Natural killer cell treated with Interleukin-12 subunit alpha and Interleukin-12 subunit beta and Interleukin-15 and Interleukin-18, amount 100 ng/mL, for 72 hours (primary cell): Measurements from ENCODE around the gene CPE. TPM values are rescaled to one million over a fixed set of nuclear protein-coding genes. Genes with fewer than 3 reads are reported as not detected.

Source experiments
- ATAC-seq, 2 donors: fragments of 150-1000 bp; cut with Tn5 transposase in 1 of 2; sonication (Bioruptor Pico), chemical (Tn5 transposase) in 1 of 2; 2 replicates each; pipeline ENCODE4 v1.10.0; 2021
- DNase-seq: peaks from one replicate; pipeline ENCODE4 v3.0.0; 2022; ENCODE audit warnings: low spot score
- H3K27ac Mint-ChIP-seq, 2 donors: 1 replicate in 1 of 2; 2 replicates in 1 of 2; pipeline ENCODE4 v1.8.0; 2022; ENCODE audit warnings: mixed read lengths in 2 of 2, mild to moderate bottlenecking in 1 of 2, moderate library complexity in 1 of 2
- H3K27me3 Mint-ChIP-seq, 2 donors: 1 replicate in 1 of 2; 2 replicates in 1 of 2; pipeline ENCODE4 v1.8.0; 2022; ENCODE audit warnings: mixed read lengths in 2 of 2
- H3K36me3 Mint-ChIP-seq: one replicate; pipeline ENCODE4 v1.8.0; 2022; ENCODE audit warnings: mixed read lengths
- H3K4me1 Mint-ChIP-seq, 2 donors: 1 replicate in 1 of 2; 2 replicates in 1 of 2; pipeline ENCODE4 v1.8.0; 2022; ENCODE audit warnings: low read depth in 2 of 2, mixed read lengths in 2 of 2, mild to moderate bottlenecking in 1 of 2
- H3K4me3 Mint-ChIP-seq: one replicate; pipeline ENCODE4 v1.8.0; 2022; ENCODE audit warnings: mixed read lengths
- H3K9me3 Mint-ChIP-seq: 2 replicates; pipeline ENCODE4 v1.8.0; 2022; ENCODE audit warnings: mixed read lengths
- total RNA-seq, 2 donors: library from RNA; stranded (reverse); gene quantifications; one replicate each; pipeline ENCODE4 v1.2.3, GENCODE V29; 2022

Gene CPE
- total RNA-seq, 2 donors from 2014 or later, result not detected

DNA sequence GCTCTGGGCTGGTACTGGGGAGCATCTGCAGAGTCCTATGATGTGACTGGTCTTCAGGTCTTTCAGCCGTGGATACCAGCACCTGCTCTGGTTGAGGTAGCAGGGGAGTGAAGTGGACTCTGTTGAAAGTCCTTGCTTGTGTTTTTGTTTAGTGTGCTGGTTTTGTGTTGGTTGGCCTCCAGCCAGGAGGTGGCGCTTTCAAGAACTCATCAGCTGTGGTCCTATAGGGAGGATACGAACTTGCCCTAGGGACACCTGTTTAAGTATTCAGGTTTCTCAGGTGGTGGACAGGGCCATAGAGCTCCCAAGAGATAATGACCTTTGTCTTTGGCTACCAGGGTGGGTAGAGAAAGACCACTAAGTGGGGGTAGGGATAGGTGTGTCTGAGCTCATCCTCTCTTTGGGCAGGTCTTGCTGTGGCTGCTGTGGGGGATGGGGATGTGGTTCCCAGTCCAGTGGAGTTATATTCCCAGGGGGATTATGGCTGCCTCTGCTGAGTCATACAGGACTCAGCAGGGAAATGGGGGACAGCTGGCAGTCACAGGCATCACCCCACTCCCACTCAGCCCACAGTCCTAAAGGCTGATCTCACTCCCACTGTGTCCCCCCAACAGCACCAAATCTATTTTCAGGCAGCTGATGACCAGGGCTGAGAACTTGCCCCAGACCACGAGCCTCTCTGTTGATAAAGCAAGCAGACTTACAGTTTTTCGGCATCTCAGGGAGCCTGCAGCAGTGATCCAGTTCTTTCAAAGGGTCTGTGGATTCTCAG is 27.3 kb upstream of the CPE start:
- DNase-seq, result no peak
- H3K36me3 Mint-ChIP-seq, result no peaks in the 10 kb centered on the region

DNA sequence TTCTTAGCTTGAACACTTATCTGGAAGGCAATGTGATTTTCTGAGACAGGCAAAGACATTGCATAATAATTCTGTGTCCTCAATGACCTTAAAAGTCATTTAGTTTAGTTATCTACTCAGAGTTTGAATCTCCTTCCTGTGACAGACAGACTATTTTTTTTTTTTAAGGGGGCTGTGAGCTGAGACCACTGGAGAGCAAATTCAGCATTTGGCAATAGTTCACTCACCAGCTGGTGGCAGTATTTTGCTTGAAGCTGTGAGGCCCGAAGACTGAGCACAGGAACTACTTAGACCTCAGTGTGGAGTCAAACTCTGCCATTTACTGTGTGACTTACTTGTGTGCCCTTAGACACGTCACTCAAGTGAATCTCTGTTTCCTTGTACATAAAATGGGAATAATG is 22.9 kb upstream of the CPE start:
- H3K27me3 Mint-ChIP-seq, result peaks cover 21 to 26% of the 10 kb centered on the region in 2 donors
- ATAC-seq (no peak), DNase-seq (no peak)
- H3K4me3 Mint-ChIP-seq, result no peak overlapping the region
- no peak overlapping the region for H3K27ac Mint-ChIP-seq
- no peaks in the 10 kb centered on the region for H3K9me3 Mint-ChIP-seq
- no peaks in the 10 kb centered on the region for H3K36me3 Mint-ChIP-seq
- peaks cover 0 to 5% of the 10 kb centered on the region in 2 donors for H3K4me1 Mint-ChIP-seq

More for the DNA sequence above, 27.3 kb upstream of the CPE start:
- Mint-ChIP-seq H3K4me1 (no peaks in the 10 kb centered on the region), H3K27me3 (peaks cover 7 to 10% of the 10 kb centered on the region in 2 donors), H3K4me3 (no peak overlapping the region), H3K9me3 (no peaks in the 10 kb centered on the region), H3K27ac (no peak overlapping the region)
- ATAC-seq, result no peak

DNA sequence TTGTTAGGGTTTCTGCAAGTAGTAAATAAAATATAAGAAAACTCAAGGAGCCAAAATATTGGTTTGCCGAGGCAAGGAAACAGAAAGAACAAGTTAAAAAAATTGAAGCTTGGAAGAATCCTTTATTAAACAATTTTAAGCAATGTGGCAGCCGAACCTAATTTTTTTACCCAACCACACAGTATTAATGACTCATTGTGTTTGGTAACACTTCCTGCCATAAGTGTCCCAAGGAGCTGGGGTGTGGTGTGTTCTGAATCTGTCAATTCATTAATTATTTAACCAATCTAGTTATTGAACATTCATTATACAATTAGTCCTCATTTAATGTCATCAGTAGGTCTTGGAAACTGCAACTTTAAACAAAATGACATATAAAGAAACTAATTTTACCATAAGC is 19.3 kb upstream of the CPE start:
- ATAC-seq, result no peak
- Mint-ChIP-seq H3K4me1 (peaks cover 0 to 5% of the 10 kb centered on the region in 2 donors), H3K27ac (no peak overlapping the region), H3K9me3 (no peaks in the 10 kb centered on the region), H3K27me3 (peaks cover 24 to 40% of the 10 kb centered on the region in 2 donors), H3K4me3 (no peak overlapping the region), H3K36me3 (no peaks in the 10 kb centered on the region)
- DNase-seq, result no peak

DNA sequence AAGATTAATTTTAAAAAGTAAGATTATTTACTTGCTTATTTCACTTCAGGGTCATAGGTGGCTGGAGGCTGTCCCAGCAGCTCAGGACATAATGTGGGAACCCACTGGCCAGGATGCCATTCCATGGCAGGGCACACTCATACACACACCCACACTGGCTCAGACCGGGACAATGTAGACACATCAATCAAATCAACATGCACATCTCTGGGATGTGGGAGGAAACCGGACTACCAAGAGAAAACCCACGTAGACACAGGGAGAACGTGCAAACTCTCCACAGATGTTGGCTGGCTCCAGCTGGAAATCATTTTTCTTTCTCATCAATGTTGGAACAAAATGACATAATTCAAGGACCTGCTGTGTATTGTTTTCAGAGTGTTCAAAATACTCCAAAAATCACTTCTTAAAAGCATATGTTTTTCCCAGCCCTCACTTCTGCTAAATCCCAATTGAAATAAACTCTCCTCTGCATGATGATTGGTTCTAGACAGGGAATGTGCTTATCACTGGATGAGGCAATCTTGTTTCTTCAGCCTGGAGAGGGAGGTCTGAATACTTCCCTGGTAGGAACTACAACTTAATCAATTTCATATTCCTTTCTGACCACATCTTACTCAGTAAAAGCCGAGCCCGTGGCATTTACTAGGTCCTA is 18.6 kb upstream of the CPE start:
- no peaks in the 10 kb centered on the region for H3K36me3 Mint-ChIP-seq
- ATAC-seq (no peak), DNase-seq (no peak)
- no peak overlapping the region for H3K4me3 Mint-ChIP-seq
- no peaks in the 10 kb centered on the region for H3K9me3 Mint-ChIP-seq
- peaks cover 0 to 5% of the 10 kb centered on the region in 2 donors for H3K4me1 Mint-ChIP-seq
- peaks cover 24 to 40% of the 10 kb centered on the region in 2 donors for H3K27me3 Mint-ChIP-seq
- no peak overlapping the region for H3K27ac Mint-ChIP-seq

DNA sequence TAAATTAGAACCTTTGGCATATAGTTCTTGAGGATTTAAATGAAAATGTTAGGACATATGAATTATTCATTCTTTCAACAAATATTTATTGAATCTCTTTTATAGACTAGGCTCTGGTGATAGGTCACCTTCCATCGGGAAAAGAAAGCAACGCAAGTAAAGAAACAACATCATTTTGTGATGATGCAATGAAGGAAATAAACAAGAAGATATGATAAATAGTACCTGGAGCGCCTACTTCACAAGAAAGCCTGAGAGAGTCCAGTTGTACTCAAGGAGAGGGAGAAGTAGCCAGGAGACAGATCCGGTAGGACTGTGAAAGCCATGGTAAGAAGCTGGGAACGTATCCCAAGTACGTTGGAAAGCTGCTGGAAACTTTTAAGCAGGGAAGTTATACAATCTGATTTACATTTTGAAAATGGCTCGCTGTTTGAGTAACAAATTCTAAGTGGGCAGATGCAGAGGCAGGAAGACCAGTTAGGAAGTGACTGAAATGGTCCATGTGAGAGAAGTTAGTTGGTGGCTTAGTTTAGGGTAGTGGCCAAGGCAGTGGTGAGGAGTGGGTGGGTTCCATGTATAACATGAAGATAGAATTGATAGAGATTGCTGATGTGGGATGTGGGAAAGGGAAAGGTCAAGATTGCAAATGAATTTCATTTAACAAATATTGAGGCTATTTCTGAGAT is 17.7 kb upstream of the CPE start:
- no peak overlapping the region for H3K4me3 Mint-ChIP-seq
- peaks cover 0 to 5% of the 10 kb centered on the region in 2 donors for H3K4me1 Mint-ChIP-seq
- no peaks in the 10 kb centered on the region for H3K9me3 Mint-ChIP-seq
- peaks cover 24 to 40% of the 10 kb centered on the region in 2 donors for H3K27me3 Mint-ChIP-seq
- DNase-seq (no peak), ATAC-seq (no peak)
- H3K36me3 Mint-ChIP-seq, result no peaks in the 10 kb centered on the region
- no peak overlapping the region for H3K27ac Mint-ChIP-seq

DNA sequence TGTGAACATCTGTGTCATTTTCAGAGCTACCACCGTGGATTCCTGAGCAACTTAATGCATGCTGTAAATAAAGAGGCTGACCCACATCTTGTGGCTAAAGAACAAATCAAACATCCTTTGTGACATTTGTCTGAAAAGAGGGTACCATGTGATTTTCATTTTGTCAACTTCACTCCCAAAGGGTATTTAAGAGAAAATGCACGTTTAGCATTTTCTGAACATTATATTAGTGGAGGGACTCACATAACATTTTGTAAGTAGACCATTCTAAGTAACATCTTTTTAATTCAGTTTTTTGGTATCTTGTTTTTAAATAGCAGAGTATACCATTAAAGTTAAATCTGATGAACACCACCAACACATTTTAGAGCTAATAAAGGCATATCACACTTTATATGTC is 17.0 kb upstream of the CPE start:
- Mint-ChIP-seq H3K27ac (no peak overlapping the region), H3K4me1 (peaks cover 0 to 5% of the 10 kb centered on the region in 2 donors), H3K9me3 (no peaks in the 10 kb centered on the region), H3K36me3 (no peaks in the 10 kb centered on the region), H3K27me3 (peaks cover 24 to 40% of the 10 kb centered on the region in 2 donors), H3K4me3 (no peak overlapping the region)
- DNase-seq, result no peak
- no peak for ATAC-seq

DNA sequence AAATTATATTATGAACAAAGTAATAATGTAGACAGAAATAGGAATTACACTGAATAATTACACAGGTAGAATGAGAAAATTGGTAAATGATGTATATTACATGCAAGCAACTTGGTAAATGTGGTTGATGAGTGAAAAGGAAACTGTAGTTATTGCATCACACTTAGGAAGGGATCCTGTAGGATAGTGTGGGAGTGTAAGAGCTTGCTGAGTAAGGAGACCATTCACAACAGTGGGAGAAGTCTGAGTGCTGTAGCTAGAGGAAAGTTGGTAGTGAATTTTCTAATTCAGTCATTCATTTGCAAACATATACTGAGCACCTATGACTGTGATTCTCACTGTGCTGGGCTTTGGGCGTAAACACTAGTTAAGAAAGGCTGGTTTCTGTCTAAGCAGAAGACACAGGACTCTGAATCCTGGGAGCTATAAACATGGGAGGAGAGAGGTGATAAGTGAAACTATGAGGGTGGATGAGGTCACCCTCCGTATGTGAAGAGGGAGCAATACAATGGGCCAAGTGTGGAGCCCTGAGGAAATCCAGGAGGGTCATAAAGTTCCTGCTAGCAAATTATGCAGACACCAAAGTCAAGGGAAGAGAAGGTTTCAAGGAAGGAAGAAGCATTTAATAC is 14.2 kb upstream of the CPE start:
- Mint-ChIP-seq H3K4me1 (no peaks in the 10 kb centered on the region), H3K9me3 (no peaks in the 10 kb centered on the region), H3K36me3 (no peaks in the 10 kb centered on the region), H3K4me3 (no peak overlapping the region), H3K27ac (no peak overlapping the region), H3K27me3 (peaks cover 18 to 23% of the 10 kb centered on the region in 2 donors)
- ATAC-seq (no peak), DNase-seq (no peak)

DNA sequence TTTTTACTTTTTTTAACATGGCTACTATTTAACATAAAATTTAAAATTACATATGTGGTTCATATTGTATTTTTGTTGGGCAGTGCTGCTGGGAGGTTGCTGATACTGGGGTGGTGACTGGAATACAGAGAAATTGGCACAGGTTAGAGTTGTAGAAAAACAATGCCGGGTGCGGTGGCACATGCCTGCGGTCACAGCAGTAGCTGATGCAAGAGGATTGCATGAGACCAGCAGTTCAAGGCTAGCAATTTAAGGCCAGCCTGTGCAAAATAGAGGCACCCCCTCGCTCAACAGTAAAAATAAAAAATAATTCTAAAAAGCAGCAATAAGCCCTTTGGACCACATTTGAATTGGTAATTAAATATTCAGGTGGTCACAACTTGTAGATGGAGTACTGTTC is 11.8 kb upstream of the CPE start:
- Mint-ChIP-seq H3K4me1 (no peaks in the 10 kb centered on the region), H3K27ac (no peak overlapping the region), H3K4me3 (no peak overlapping the region), H3K9me3 (no peaks in the 10 kb centered on the region), H3K27me3 (peaks cover 6 to 24% of the 10 kb centered on the region in 2 donors), H3K36me3 (no peaks in the 10 kb centered on the region)
- DNase-seq, result no peak
- no peak for ATAC-seq

DNA sequence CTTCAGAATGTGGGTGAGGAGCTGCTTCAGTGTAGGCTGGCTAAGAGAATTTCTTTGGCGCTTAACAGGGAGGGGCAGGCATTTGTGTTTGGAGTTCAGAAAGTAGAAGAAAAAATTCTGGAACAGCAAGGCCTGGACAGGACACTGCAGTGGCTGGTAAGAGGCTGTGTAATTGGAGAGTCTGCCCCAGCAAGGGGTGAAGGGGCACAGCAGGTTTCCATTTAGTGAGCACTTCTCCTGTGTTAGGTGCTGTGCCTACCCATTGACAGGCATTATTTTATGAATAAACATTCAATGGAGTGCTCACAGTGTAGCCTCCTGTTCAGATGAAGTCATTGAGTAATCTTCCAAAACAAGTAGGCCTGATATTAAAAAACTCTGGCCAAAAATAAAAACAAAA is 10.7 kb upstream of the CPE start:
- peaks cover 7 to 23% of the 10 kb centered on the region in 2 donors for H3K27me3 Mint-ChIP-seq
- DNase-seq (no peak), ATAC-seq (no peak)
- H3K27ac Mint-ChIP-seq, result no peak overlapping the region
- no peaks in the 10 kb centered on the region for H3K4me1 Mint-ChIP-seq
- H3K9me3 Mint-ChIP-seq, result no peaks in the 10 kb centered on the region
- H3K4me3 Mint-ChIP-seq, result no peak overlapping the region
- H3K36me3 Mint-ChIP-seq, result no peaks in the 10 kb centered on the region

DNA sequence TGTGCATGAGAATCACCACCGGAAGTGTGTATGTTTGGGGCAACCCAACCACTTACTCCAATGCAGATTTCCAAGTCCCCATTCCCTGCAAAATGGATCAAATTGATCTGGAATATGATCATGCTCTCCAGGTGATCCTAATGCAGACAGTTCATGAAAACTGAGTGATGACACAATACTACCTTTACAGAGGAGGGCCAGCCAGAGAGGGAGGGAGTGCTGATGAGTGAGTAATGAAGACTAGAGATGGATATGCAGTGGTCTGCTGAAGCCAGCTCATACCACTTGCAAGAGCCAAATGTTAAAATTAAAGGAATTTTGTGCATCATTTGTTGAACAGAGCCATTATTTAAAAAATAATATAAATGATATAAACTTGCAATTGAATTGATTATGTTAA is 10.2 kb upstream of the CPE start:
- Mint-ChIP-seq H3K4me3 (no peak overlapping the region), H3K9me3 (no peaks in the 10 kb centered on the region), H3K4me1 (no peaks in the 10 kb centered on the region), H3K36me3 (no peaks in the 10 kb centered on the region), H3K27ac (no peak overlapping the region), H3K27me3 (peaks cover 10 to 20% of the 10 kb centered on the region in 2 donors)
- DNase-seq, result no peak
- no peak for ATAC-seq

DNA sequence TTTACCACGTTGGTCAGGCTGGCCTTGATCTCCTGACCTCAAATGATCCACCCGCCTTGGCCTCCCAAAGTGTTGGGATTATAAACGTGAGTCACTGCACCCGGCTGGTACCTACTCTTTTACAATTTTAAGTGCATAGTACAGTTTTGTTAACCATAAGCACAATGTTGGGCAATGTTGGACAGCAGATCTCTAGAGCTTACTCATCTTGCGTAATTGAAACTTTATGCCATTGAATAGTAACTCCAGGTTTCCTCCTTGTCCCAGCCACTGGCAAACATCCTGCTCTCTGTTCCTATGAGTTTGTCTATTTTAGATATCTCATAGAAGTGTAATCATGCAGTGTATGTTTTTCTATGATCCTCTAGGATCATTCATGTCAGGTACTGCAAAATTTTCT is 9.3 kb upstream of the CPE start:
- Mint-ChIP-seq H3K27me3 (peaks cover 19 to 27% of the 10 kb centered on the region in 2 donors), H3K4me3 (no peak overlapping the region), H3K4me1 (no peaks in the 10 kb centered on the region), H3K36me3 (no peaks in the 10 kb centered on the region), H3K9me3 (no peaks in the 10 kb centered on the region), H3K27ac (no peak overlapping the region)
- DNase-seq, result no peak
- ATAC-seq, result no peak

DNA sequence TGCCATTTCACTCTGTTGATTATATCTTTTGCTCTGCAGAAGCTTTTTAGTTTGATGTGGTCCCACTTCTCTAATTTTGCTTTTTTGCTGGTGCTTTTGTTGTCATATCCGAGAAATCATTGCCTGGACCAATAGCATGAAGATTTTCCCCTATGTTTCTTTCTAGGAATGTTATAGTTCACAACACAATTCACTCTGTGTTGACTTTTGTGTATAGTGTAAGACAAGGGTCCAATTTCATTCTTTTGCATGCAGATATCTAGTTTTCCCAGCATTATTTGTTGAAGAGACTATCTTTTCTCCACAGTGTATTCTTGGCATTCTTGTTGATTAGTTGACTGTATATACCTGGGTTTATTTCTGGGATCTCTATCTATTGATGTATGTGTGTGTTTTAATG is 8.3 kb upstream of the CPE start:
- H3K4me3 Mint-ChIP-seq, result no peak overlapping the region
- no peaks in the 10 kb centered on the region for H3K36me3 Mint-ChIP-seq
- H3K27ac Mint-ChIP-seq, result no peak overlapping the region
- DNase-seq, result no peak
- peaks cover 26 to 37% of the 10 kb centered on the region in 2 donors for H3K27me3 Mint-ChIP-seq
- no peaks in the 10 kb centered on the region for H3K9me3 Mint-ChIP-seq
- H3K4me1 Mint-ChIP-seq, result no peaks in the 10 kb centered on the region
- ATAC-seq, result no peak

DNA sequence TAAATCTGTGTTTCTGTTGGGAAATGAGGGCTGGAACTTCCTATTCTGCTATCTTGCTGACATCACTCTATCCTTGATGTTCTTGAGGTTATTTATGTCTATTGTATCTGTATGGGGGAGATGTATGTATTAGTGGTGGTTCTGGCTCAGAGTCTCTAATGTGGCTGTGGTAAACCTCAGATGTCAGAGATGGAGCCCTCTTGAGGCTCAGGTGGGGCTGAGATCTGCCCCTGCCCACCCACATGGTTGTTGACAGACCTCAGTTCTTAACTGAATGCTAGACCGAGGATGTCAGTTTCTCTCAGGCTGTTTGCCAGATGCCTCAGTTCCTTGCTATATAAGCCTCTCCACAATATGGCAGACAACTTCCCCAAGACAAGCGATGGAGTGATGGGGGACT is 3.3 kb upstream of the CPE start:
- DNase-seq, result no peak
- no peak for ATAC-seq
- H3K4me1 Mint-ChIP-seq, result no peaks in the 10 kb centered on the region
- H3K27ac Mint-ChIP-seq, result no peak overlapping the region
- peaks cover 45 to 66% of the 10 kb centered on the region in 2 donors for H3K27me3 Mint-ChIP-seq
- no peaks in the 10 kb centered on the region for H3K9me3 Mint-ChIP-seq
- no peak overlapping the region for H3K4me3 Mint-ChIP-seq
- no peaks in the 10 kb centered on the region for H3K36me3 Mint-ChIP-seq

DNA sequence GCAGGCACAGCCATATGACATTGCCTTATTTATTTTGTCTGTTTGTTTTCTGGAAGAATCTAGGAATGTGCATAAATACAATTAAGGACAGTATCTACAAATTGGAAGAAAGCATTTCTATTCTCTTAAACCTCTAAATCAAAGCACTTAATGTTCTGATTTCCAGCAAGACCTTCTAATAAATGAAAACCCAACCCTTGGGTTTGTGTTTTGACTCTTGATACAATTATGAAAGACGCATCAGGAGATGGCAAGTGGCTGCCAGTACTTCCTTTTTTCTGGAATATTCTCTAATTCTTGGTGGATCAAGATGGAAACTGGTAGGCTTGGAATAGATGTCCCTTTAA is 437 bp upstream of the CPE start:
- ATAC-seq (no peak), DNase-seq (no peak)
- H3K9me3 Mint-ChIP-seq, result no peaks in the 10 kb centered on the region
- H3K36me3 Mint-ChIP-seq, result no peaks in the 10 kb centered on the region
- no peak overlapping the region for H3K4me3 Mint-ChIP-seq
- no peaks in the 10 kb centered on the region for H3K4me1 Mint-ChIP-seq
- no peak overlapping the region for H3K27ac Mint-ChIP-seq
- H3K27me3 Mint-ChIP-seq, result peaks cover 44 to 74% of the 10 kb centered on the region in 2 donors
